GM21529 (cell line): ENCODE data around the gene LCLAT1.
"Not testable (repeated sequence)": the region's sequence is repeated elsewhere in the genome, so short reads cannot be mapped to it uniquely, and the experiment has no call there.

Source experiments
- ATAC-seq: cut with Tn5 transposase; IDR thresholded peaks from one replicate; pipeline ENCODE4 v1.9.1; 2021; ENCODE audit not compliant: unreplicated experiment

LCLAT1 gene

DNA sequence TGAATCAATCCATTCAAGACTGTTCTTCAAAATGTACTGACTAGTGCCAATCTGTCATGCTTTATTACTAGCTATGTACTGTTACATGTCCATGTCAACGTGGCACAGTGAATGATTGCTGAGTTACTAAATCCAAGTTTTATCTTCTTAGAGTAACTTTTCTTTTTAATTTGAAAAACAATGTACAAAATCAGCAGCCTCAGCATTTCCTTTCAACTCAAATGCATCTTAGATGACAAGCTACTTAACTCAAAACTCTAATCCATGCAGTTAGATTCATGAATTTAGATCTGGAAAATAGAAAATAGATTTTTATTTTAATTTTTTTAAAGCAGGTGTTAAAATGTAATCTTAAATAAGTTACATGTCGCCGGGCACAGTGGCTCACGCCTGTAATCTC is 186.0 kb downstream of the LCLAT1 start:
- no peak for ATAC-seq

DNA sequence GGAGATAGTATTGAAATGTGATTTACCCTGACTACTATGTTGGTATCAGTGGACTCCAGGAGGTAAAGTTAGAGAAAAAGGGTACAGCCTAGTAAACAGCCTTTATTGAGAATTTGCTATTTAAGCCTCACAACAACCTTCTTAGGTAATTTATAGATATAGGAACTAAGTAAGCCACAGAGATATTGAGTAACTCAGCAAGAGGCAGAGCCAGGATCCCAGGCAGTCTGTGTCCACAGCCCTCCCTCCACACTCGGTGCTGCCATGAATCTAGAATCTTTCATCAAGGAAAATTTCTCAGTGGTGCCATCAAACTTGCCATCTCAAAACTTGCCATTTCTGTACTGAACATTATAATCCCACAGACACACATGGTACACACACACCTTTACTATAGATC is 189.3 kb downstream of the LCLAT1 start:
- no peak for ATAC-seq

DNA sequence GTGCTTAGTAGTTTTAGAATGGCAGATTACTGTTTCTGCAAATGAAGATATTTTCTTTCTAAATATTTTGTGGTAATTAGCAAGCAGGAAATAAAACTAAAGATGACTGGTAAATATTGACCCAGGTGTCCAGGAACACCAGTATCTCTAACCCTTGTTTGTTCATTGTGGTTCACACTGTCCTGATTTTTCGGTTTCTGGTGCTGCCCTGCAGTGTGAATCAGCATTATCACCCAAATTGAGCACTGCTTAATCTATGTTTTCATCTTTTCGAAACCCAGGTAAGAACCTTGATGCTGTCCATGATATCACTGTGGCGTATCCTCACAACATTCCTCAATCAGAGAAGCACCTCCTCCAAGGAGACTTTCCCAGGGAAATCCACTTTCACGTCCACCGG is 192.8 kb downstream of the LCLAT1 start:
- no peak for ATAC-seq

DNA sequence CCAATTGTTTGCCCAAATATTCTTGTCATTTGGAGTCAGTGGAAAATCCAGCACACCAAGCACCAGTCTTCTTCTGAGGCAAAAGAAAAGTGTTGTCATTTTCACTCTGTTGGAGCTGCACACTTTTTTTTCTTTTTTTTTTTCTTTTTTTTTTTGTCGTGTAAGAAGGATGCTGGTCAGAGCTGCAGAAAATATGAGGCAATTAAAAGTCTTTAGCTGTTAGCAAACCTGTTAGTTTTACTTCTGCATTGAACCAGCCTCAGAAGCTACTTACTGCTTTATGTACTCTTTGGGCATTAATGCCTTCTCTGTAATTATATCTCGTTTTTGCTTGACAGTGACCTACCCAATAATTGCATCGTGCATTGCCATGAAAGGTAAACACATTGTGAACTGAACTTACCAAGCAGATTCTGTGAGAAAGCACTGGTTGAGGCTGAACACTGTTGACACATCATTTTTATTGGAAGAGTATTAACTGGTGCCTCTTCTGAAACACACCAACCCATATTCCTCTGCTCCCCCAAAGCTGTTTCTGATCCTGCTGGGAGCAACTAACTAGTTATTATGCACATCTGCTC is 194.8 kb downstream of the LCLAT1 start:
- no peak for ATAC-seq

DNA sequence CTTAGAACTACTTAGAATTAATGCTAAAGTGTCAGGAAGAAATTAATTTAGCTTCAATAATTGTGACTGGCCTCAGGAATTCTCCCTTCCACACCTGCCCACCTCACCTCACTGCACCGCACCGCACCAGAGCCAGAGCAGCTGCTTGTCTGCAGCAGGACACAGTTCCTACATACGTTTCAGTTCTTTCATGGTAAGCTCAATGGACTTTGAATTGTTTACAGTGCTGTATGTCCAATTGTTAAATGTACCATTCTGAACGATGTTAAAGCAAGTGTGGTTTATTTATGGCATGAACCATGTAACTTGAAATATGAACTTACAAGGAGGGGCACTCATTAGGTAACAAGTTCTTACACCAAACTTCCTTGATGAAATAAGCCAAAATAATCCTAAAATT is 196.0 kb downstream of the LCLAT1 start:
- ATAC-seq: not testable (repeated sequence)

DNA sequence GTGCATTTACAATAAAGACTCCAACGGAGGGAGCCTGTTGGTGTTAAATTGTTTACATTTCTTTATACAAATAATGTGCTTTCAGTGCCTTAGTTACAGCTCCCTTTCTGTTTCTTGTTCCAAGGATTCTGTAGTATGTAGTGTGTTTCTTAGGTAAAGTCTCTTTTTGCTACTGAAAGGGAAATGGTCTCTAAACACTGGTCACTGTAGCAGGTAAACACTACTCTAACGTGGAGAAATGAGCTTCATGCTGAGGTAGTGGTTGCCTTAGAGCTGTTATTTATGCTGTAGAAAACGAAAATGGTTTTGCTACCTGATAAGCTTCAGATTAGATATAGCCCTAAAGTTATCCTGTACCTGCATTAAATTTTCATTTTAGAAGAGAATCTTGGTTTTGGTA is 196.6 kb downstream of the LCLAT1 start:
- no peak for ATAC-seq

DNA sequence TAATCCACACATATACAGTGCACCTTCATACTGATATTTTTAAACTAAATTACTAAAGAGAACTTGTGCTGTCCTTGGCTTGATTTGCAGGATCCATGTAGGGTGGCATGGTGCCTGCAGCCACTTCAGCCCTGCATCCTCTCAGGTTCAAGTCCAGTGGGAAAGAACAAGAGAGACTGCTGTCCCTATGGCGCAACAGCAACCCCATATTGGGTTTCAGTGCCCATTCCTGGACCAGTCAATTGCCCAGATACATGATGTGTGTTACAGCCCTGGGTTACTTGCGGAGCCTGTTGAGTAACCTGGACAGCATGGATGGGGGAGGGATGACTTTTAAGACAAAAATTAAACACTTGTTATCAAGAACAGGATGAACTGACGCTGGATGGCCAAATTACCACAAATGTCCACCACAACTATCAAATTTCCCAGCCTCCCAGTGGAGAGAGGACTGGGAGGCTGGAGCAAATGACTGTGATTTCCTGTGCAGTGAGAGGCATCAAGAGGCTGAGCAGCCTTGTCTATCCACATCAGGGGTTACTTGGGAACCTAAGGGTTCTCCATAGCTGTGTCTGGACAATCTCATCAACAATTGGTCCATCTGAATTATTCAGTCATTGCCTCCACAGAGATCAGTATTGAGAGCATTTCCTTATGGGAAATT is 198.2 kb downstream of the LCLAT1 start:
- ATAC-seq: no peak

DNA sequence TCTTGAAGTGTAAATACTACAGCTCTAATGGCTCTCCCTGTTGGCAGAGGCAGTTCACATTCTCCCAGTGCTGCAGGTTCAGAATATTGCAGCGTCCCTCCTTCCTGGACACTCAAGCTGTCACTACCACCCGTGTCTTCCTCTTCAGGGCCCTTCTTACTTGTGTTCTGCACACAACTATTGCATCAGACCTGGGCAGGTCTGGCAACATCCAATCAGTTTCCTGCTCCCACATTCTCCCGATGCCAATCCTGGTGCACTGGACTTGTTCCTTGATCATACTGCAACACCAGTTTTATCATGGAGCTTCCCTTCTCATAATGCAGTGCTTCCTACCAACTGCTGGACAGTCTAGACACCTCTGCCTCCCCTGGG is 198.7 kb downstream of the LCLAT1 start:
- no peak for ATAC-seq

DNA sequence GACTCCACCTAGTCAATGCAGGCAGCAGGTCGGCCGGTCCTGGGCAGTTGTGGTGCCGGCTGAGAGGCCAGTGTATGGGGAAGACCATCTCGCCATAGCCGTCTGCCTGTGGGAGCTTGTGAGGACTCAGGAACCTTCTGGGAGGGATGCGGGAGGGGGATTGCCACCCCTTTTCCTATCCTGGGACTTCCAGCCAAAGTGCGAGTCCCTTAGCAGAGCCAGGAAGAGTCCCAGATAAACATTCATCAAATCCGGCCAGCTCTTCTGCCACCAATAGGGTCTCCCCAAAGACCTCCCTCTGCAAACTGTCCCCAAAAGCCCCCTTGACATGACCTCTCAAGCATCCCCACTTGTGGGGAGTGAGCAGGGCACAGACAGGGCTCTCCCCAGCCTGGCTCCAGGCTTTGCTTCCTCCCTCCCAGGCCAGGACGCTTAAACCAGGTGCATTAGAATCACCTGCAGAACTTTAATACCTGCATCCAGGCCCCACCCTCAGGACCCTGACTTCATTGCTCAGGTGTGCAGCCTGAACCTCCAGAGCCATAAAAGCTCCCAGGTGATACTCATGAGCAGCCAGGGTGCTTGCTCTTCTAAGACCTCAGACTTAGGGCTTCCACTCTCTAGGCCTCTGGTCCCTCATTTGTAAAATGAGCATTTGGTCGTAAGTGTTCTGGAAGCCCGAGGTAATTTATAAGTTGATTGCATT is 200.9 kb downstream of the LCLAT1 start:
- no peak for ATAC-seq

DNA sequence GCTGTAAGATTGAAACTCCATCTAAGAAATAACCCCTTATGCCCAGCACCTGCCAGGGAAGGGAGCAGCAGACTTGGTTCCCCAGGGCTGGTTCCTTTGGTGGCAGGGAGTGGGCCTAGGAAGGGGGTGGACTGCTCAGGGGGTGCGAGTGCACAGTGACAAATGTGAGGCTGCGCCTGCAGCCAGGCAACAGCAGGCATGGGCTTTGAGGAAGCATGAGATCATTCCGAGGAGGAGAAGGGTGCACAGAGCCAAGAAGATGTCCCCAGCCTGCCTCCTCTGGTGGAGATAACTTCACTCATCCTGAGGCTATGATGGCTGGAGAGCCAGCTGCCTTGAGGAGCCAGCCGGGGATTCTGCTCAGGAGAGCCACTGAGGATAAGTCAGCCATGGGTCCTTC is 202.2 kb downstream of the LCLAT1 start:
- no peak for ATAC-seq

DNA sequence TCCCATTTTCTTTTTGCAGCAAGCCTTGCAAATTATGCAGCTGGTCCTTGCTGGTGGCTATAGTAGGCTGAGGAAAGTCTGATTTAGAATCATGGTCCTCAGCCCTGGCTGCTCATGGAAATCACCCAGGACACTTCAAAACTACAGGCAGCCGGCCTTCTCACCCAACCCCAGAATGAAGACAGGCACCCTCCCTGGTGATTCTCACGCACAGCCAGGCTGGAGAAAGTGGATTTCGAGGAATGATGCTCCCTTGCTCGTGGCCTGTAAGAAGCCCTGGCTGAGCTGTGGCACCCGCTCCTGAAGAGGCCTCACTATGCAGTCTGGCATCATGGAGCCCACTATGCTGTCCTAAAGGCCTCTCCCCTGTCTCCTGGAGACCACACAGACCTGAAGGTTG is 202.8 kb downstream of the LCLAT1 start:
- ATAC-seq: no peak

DNA sequence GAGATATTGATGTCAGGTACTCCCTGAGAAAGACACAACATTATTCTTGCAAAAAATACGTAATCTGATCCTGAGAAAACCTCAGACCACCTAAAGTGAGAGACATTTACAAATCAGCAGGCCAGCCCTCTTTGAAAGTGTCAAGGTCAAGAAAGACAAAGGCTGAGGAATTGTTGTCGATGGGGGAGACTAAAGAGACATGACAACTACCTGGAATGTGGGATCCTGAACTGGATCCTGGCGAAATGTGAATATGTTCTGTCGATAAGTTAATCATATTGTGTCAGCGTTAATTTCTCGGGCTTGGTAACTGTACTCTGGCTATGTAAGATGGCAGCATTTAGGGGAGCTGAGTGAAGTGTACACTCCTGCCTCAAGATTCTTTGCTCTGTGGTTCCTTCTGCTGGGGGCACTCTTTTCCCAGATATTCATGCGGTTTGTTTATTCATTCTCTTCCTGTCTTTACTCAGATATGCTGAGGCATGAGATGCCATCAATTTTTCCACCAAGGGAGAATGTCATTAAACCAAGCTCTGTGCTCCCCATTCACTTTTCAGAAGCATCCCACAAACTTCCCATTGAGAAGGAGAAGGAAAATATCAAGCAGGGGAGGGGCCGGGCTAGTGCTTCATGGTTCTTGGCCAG is 205.3 kb downstream of the LCLAT1 start:
- ATAC-seq: no peak

DNA sequence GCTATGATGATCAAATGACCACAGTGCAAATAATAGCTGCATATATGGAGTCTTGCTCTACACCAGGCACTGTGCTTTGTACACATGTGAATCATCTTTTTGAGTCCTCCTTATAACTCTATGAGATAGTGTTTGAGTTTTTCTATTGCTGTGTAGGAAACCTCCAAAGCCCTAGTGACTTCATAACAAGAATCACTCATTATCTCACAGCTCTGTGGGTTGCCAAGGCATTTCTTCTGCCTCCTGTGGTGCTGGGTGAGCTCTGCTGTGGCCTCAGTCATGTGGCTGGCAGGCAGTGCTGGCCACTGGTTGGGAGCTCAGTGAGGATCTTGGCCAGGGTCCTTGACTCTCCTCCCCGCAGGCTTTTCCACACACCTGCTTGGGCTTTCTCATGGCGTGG is 206.8 kb downstream of the LCLAT1 start:
- ATAC-seq: no peak

DNA sequence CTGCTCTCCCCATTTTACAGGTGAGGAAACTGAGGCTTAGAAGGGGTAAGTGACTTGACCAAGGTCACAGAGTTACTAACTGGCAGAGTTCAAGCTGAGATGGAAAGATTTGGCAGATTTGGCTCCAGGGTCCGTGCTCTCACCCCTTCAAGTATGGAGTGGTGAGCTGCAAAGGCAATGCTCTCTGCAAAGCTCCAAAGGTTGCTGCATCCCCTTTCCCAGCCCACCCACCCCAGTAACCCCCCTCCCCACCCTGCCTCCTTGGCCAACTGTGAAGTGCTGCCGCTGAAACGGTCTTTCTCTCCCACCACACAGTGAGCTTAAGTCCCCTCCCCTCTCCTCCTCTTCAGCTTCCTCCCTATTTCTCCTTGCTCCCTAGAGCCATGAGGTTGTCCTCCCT is 207.4 kb downstream of the LCLAT1 start:
- ATAC-seq: no peak

DNA sequence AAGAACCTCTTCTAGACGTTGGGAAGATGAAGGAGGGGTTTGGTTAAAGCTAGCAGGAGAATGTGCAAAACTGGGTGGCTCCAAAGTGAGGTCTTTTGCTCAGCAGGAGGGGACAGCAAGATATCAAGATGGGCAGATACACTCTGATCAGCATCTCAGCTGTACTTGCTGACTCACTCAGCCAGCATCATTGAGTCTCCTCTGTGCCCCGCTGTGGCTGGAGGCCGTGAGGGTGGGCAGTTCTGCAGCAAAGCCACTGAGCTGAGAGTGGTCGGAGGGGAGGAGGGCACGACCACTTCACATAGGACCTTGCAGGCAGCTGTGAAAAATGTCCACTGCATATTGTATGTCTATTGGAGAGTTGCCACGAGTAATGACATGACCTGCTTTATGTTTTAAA is 208.2 kb downstream of the LCLAT1 start:
- no peak for ATAC-seq

DNA sequence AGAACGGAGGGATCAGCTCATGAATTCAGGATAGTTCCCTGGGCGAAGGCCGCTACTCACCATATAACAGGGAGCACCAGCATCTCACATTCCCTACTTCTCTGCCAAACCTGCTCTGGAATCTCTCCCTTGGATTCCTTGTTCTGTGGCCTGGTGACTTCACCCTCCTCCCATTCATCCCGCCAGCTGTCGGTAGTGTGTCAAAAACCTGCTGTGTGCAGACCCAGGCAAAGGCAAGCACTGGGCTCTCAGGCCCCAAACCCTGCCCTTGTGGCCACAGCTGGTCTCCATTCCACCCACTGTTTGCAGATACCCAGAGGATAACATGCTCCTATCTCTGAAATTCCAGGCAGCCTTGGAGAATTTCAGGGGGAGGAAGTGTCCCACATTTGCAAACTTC is 208.6 kb downstream of the LCLAT1 start:
- ATAC-seq: no peak

DNA sequence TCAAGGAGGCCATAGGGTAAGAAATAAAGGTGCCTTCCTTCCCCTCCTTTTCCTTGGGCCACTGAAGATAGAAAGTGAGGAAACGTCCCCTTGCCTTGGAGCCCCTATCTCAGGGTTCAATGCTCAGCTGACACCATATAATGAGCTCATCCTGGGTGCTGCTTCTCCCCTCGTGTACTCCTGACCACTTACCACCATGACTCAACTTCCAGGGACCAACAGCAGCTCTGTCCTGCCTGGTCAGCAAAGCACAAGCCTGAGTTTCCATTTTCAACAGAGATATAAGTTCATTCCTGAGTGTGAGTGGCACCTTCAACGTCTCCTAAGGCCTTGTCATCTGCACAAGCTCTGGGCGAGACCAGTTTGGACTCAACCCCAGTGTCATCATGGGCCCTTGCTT is 209.0 kb downstream of the LCLAT1 start:
- ATAC-seq: no peak

DNA sequence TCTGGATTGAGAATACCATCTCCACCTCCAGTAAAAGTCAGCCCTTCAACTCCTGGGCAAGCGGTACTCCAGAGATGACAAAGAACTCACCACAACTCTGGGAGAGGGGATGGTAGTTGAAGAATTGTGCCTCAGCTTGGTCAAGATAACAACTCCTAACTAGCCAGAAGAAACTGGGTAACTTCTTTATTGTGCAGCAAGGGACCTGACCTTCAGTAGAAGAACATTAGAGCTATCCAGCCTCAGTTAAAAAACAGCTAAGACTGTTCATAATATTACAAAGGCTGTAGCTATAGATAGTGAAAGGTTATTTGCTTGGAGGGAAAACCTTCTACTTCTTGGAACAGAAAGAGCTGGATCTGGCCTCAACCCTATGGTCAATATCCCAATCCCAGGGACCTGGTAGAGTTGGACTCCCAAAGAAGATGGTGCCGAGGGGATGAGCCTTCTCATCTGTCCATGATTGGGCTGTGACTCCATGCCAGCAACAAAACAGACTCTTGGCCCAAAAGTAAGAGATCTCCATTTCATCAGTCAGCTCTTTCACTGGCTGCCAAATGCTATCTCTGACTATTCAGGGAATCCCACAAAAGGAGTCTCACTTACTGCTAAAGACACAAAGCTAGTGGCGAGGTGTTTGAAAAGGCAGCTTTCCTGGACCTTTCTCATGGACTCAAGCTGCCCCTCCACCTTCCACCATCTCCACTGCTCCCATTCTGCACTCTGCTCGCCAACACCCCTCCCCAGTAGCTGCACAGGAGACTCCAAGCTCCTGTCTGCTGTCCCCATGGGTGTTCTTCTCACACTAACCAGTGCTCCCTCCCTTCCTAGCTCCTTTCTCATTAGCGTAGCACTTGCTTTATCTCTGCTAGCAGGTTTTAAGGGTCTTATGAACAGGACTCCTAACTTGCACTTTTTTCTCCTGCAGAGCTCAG is 214.4 kb downstream of the LCLAT1 start:
- ATAC-seq: no peak

DNA sequence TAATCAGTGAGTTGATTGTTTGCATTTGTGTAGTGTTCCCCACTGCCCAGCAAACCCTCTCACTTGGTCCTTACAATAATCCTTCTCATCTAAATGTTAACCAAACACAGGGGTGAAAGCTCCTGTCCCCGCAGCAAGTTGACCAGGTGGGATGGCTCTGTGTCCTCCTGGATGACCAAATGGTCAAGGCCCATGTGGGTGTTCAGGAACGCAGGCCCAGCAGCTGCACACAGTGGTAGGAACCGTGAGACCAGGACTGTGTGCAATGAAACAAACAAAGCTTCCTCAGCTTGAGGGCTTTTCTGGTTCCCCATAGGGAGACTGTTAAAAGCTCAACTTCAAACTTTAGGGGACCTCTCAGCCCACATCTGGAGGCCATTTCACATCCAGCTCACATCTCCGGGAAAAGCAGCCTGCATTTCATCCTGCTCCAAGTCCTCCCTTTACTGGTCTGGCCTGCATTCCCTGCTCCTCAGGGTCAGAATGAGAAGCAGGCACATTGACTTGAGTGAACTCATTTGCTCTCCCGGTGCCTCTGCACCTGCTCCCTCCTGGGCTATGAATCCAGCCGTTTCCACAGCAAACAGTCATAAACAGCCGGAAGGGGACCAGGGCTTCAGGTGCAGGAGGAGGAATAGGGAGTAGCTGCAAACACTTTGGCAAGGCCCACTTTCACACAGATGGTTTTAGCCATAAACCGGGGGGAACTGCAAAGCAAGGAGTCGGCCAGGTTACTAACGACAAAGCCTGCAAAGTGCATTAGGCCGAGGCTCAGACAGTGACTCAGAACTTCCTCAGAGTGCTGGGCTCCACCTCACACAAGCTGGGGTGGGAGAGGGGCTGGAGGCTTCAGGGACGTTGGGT is 215.5 kb downstream of the LCLAT1 start:
- no peak for ATAC-seq

DNA sequence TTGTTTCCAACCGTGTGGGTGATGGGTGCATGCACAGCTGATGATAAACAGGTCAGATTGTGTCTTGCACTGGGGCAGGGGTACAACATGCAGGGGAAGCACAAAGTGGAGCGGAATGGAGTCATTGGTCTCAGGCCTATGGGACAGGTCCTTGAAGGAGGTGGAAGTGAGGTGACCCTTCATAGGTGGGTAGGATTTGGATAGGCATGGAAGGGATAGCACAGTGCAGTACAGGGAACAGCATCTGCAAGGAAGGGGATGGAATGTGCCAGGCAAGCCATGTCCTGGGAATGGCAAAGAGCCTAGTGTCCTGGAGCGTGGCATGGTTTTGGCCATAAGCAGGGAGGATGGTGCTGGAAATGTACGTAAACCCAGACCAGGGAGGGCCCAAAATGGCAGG is 216.3 kb downstream of the LCLAT1 start:
- no peak for ATAC-seq
